Measurements from ENCODE around the gene SHE. TPM values are rescaled to one million over a fixed set of nuclear protein-coding genes. Genes with fewer than 3 reads are reported as not detected.

SHE gene
- total and polyA plus RNA-seq, 4 donors: 3.1 to 7.5 (median 4.7) TPM

- no peak for TF ChIP-seq REST (IDR thresholded peaks at IDR 0.05)
- TF ChIP-seq NR2F2 (IDR thresholded peaks at IDR 0.05): no peak
Measured at GRCh38 chr1:154547105-154547732, 45.0 kb upstream of the SHE start (continued).

GRCh38 chr1:154546264-154547063, 44.3 kb upstream of the SHE start:
- H3K4me1 ChIP-seq (ENCODE audit: control insufficient read depth in 4 of 4, insufficient read depth in 4 of 4, low read length in 3 of 4): peaks cover 12 to 41% (median 37%) of the 10 kb centered on the region in 4 donors
- H3K27ac ChIP-seq (ENCODE audit: low read depth in 1 of 2, low read length in 2 of 2): peak overlapping the region; percentile 74 to 82
- H3K36me3 ChIP-seq (ENCODE audit: control insufficient read depth in 4 of 4, insufficient read depth in 3 of 4, low read depth in 1 of 4, low read length in 3 of 4): peaks cover 7 to 25% (median 15%) of the 10 kb centered on the region in 4 donors
- no peak overlapping the region for H3K4me3 ChIP-seq (ENCODE audit: low read depth in 1 of 3, low read length in 3 of 3)
- TF ChIP-seq SP1 (IDR thresholded peaks at IDR 0.05) (peak; percentile 14), NR2F2 (IDR thresholded peaks at IDR 0.05) (no peak), RXRA (IDR thresholded peaks at IDR 0.05) (peak in 1 of 2 donors; percentile 15), CTCF (IDR thresholded peaks at IDR 0.05; ENCODE audit: low read depth, low read length, missing input control) (peak; percentile 80), HNF4A (conservative IDR thresholded peaks at IDR 0.05) (peak; percentile 33 to 50), RAD21 (IDR thresholded peaks at IDR 0.05) (peak; percentile 85 to 90)
- WGBS: 75% methylated on average over 13 of the region's 13 CpGs
- H3K9ac ChIP-seq (ENCODE audit: low read depth in 1 of 2, low read length in 2 of 2): peak overlapping the region in 1 of 2 donors; percentile 21
- no peaks in the 10 kb centered on the region for H3K27me3 ChIP-seq (ENCODE audit: control insufficient read depth in 4 of 4, insufficient read depth in 4 of 4, low read length in 3 of 4)
- peak; percentile 54 for DNase-seq (ENCODE audit: low spot score)
- H3K9me3 ChIP-seq (ENCODE audit: control insufficient read depth in 4 of 4, low read length in 3 of 4): no peaks in the 10 kb centered on the region

- no peak overlapping the region for H3K27ac ChIP-seq (ENCODE audit: low read depth in 1 of 2, low read length in 2 of 2)
- no peaks in the 10 kb centered on the region for H3K27me3 ChIP-seq (ENCODE audit: control insufficient read depth in 4 of 4, insufficient read depth in 4 of 4, low read length in 3 of 4)
- H3K4me3 ChIP-seq (ENCODE audit: low read depth in 1 of 3, low read length in 3 of 3): no peak overlapping the region
- no peak for DNase-seq (ENCODE audit: low spot score)
- H3K36me3 ChIP-seq (ENCODE audit: control insufficient read depth in 4 of 4, insufficient read depth in 3 of 4, low read depth in 1 of 4, low read length in 3 of 4): no peaks in the 10 kb centered on the region
- 82% methylated on average over 6 of the region's 6 CpGs for WGBS
- no peak for TF ChIP-seq RAD21 (IDR thresholded peaks at IDR 0.05)
- no peak for TF ChIP-seq GABPA (IDR thresholded peaks at IDR 0.05 in 1 of 2, conservative IDR thresholded peaks at IDR 0.05 in 1 of 2)
- TF ChIP-seq EGR1 (IDR thresholded peaks at IDR 0.05; ENCODE audit: low read depth in 2 of 2): no peak
- TF ChIP-seq FOXA1 (IDR thresholded peaks at IDR 0.05): no peak
- no peak for TF ChIP-seq MAX (IDR thresholded peaks at IDR 0.05)
- TF ChIP-seq TAF1 (conservative IDR thresholded peaks at IDR 0.05): no peak
- no peak for TF ChIP-seq FOXA2 (IDR thresholded peaks at IDR 0.05)
- TF ChIP-seq RXRA (IDR thresholded peaks at IDR 0.05): no peak
- TF ChIP-seq CTCF (IDR thresholded peaks at IDR 0.05; ENCODE audit: low read depth, low read length, missing input control): no peak
- no peak for TF ChIP-seq ATF3 (IDR thresholded peaks at IDR 0.05)
- TF ChIP-seq HNF4A (conservative IDR thresholded peaks at IDR 0.05): no peak
- TF ChIP-seq ZBTB33 (IDR thresholded peaks at IDR 0.05): no peak
- TF ChIP-seq HNF4G (IDR thresholded peaks at IDR 0.05): no peak
- TF ChIP-seq JUND (IDR thresholded peaks at IDR 0.05): no peak
- TF ChIP-seq SP1 (IDR thresholded peaks at IDR 0.05): no peak
- TF ChIP-seq YY1 (IDR thresholded peaks at IDR 0.05): no peak
- H3K4me1 ChIP-seq (ENCODE audit: control insufficient read depth in 4 of 4, insufficient read depth in 4 of 4, low read length in 3 of 4): no peaks in the 10 kb centered on the region
- no peaks in the 10 kb centered on the region for H3K9me3 ChIP-seq (ENCODE audit: control insufficient read depth in 4 of 4, low read length in 3 of 4)
- H3K9ac ChIP-seq (ENCODE audit: low read depth in 1 of 2, low read length in 2 of 2): no peak overlapping the region
Measured at GRCh38 chr1:154541231-154541630, 39.0 kb upstream of the SHE start.

Measured in liver (tissue), 9 donors.